Stimulated activated memory B cell treated with anti-CD40 and anti-IgM and Interleukin-4, amounts not matched to agents 10 μg/mL and 1 μg/mL and 100 μg/mL, for 72 hours (primary cell): Measurements from ENCODE around the gene SUPT16H.
"Not testable (repeated sequence)": the region's sequence is repeated elsewhere in the genome, so short reads cannot be mapped to it uniquely, and the experiment has no call there.

Experiments used
- ATAC-seq: fragments of 150-1000 bp; cut with Tn5 transposase; 2 replicates; pipeline ENCODE4 v1.10.0; 2021
- H3K27ac Mint-ChIP-seq: one replicate; pipeline ENCODE4 v1.8.0; 2022; ENCODE audit warnings: mild to moderate bottlenecking, mixed read lengths
- H3K27me3 Mint-ChIP-seq: one replicate; pipeline ENCODE4 v1.8.0; 2022; ENCODE audit warnings: mixed read lengths
- H3K36me3 Mint-ChIP-seq: one replicate; pipeline ENCODE4 v1.8.0; 2022; ENCODE audit warnings: mixed read lengths
- H3K4me1 Mint-ChIP-seq: one replicate; pipeline ENCODE4 v1.8.0; 2022; ENCODE audit warnings: mixed read lengths
- H3K4me3 Mint-ChIP-seq: one replicate; pipeline ENCODE4 v1.8.0; 2022; ENCODE audit warnings: mild to moderate bottlenecking, moderate library complexity, mixed read lengths
- H3K9me3 Mint-ChIP-seq: one replicate; pipeline ENCODE4 v1.8.0; 2022; ENCODE audit warnings: mixed read lengths

The SUPT16H gene

DNA sequence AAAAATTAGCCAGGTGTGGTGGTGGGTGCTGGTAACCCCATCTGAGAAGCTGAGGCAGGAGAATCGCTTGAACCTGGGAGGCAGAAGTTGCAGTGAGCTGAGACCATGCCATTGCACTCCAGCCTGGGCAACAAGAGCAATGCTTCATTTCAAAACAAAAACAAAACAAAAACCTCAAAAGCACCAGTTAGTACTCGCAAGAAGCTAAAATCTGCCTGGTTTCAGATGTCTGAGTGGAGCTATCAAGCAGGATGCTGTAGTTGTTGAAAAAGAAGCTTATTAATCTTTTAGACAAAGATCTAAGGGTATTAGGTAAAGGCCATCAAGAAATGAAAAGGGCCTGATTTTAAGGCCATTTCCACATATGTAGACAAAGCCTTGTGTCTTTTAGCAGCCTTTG, 50.9 kb downstream of the SUPT16H start:
- no peaks in the 10 kb centered on the region for H3K27me3 Mint-ChIP-seq
- no peaks in the 10 kb centered on the region for H3K4me1 Mint-ChIP-seq
- ATAC-seq, result no peak
- H3K9me3 Mint-ChIP-seq, result no peaks in the 10 kb centered on the region
- H3K4me3 Mint-ChIP-seq, result no peak overlapping the region
- H3K36me3 Mint-ChIP-seq, result no peaks in the 10 kb centered on the region
- H3K27ac Mint-ChIP-seq, result no peak overlapping the region

DNA sequence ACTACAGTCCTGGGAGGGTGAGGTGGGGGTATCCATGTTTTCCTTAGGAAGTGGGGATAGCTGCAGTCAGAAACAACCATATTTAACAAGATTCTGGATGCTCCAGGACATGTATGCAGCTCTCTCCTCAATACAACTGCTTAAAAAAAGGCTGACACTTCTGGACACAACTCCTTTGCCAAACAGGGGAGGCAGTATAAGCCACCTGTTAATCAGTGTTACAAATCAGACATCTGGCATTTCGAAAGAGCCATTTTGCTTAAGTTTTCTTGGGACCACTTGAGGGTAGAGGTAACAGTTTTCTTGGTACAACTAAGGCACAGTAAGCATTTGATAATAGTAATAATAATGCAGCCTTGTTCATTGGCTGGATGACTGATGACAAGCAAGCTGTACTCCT, 56.8 kb downstream of the SUPT16H start:
- Mint-ChIP-seq H3K36me3 (no peaks in the 10 kb centered on the region), H3K4me1 (no peaks in the 10 kb centered on the region), H3K27me3 (no peaks in the 10 kb centered on the region), H3K9me3 (no peaks in the 10 kb centered on the region), H3K4me3 (no peak overlapping the region), H3K27ac (no peak overlapping the region)
- ATAC-seq, result no peak

DNA sequence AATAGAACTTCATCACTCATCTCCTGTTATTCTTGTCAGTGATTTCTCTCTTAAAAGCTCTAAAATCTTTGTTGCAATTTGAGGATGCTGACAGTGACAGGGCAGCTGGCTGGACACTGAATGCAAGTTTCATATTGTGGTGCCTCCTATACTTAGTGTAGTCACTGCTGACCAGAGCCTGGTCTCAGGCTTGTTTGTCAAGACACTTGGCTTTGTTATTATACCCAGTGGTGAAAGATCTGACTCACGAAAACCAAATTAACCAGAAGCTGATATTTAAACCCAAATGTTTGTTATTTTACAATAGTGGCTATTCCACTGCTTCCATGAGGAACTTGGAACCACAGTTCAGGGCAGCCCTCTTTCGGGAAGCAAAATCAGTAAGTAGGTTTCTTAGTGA, 61.1 kb downstream of the SUPT16H start:
- Mint-ChIP-seq H3K4me1 (peaks cover 15% of the 10 kb centered on the region), H3K4me3 (no peak overlapping the region), H3K36me3 (no peaks in the 10 kb centered on the region), H3K27me3 (no peaks in the 10 kb centered on the region), H3K9me3 (no peaks in the 10 kb centered on the region), H3K27ac (no peak overlapping the region)
- ATAC-seq, result no peak

DNA sequence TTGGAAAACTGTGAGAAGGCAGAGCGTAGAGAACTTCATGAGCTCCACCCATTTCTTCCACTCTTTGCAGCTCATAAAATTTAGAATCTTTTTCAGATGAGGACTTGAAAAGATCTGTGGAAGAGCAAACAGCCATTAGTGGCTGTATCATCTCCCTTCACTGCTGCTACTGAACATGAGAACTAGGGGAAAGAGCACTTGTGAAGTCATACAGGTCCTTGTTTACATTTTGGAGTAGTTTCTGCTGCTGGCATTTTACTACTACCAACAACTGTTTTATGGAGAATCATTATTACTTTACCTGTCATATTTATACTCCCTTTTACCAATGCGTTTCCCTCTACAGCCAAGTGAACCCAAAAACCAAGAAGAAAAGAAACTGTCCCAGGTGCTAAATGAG, 62.9 kb downstream of the SUPT16H start:
- H3K27ac Mint-ChIP-seq, result no peak overlapping the region
- no peak for ATAC-seq
- H3K4me3 Mint-ChIP-seq, result no peak overlapping the region
- no peaks in the 10 kb centered on the region for H3K27me3 Mint-ChIP-seq
- no peaks in the 10 kb centered on the region for H3K36me3 Mint-ChIP-seq
- no peaks in the 10 kb centered on the region for H3K9me3 Mint-ChIP-seq
- peaks cover 24% of the 10 kb centered on the region for H3K4me1 Mint-ChIP-seq

DNA sequence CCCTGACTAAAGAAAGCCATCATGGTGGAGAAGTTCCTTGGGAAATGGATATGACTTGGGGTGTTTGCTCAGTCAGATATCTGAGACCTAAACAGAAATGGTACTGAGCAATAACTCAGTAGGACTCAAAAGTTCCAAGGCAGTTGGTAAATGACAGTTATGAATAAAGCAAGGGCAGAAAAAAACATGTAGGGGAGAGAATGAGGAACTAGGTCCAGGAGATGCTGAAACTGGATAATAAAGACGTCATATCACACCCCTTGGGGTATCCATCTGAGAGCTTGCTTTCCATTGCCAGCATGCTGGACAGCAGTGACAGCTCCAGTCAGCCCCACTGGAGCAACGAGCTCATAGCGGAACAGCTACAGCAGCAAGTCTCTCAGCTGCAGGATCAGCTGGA, 66.4 kb downstream of the SUPT16H start:
- peak overlapping the region; percentile 68 for H3K27ac Mint-ChIP-seq
- H3K27me3 Mint-ChIP-seq, result peaks cover 9% of the 10 kb centered on the region
- H3K4me1 Mint-ChIP-seq, result peaks cover 32% of the 10 kb centered on the region
- no peak overlapping the region for H3K4me3 Mint-ChIP-seq
- no peaks in the 10 kb centered on the region for H3K36me3 Mint-ChIP-seq
- peak; percentile 93 for ATAC-seq
- no peaks in the 10 kb centered on the region for H3K9me3 Mint-ChIP-seq

DNA sequence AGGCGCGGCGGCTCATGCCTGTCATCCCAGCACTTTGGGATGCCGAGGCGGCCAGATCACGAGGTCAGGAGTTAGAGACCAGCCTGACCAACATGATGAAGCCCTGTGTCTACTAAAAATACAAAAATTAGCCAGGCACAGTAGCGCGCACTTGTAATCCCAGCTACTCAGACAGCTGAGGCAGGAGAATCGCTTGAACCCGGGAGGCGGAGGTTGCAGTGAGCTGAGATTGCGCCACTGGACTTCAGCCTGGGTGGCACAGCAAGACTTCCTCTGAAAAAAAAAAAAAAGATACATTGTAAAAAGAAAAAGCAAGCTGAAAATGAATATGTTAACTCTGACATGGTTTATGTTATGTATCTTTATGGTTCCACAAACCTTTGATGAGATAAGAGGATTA, 70.3 kb downstream of the SUPT16H start:
- H3K27ac Mint-ChIP-seq, result no peak overlapping the region
- H3K9me3 Mint-ChIP-seq, result no peaks in the 10 kb centered on the region

DNA sequence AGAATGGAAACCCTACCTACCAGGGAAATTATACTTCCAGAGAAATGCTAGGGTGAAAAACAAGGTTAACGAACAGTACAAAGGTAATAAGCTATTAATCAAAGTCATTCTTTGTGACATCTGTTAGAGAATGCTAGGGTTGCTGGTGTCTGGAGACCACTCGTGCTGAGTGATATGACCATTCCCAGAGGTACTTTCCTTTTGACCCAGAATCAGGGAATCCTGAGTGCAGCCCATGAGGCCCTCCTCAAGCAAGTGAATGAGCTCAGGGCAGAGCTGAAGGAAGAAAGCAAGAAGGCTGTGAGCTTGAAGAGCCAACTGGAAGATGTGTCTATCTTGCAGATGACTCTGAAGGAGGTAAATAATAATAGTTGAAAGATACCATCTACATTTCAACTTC, 72.2 kb downstream of the SUPT16H start:
- ATAC-seq, result no peak
- no peaks in the 10 kb centered on the region for H3K36me3 Mint-ChIP-seq
- peaks cover 35% of the 10 kb centered on the region for H3K4me1 Mint-ChIP-seq
- H3K27ac Mint-ChIP-seq, result no peak overlapping the region
- no peak overlapping the region for H3K4me3 Mint-ChIP-seq
- H3K27me3 Mint-ChIP-seq, result peaks cover 9% of the 10 kb centered on the region
- no peaks in the 10 kb centered on the region for H3K9me3 Mint-ChIP-seq

More for the DNA sequence above, 70.3 kb downstream of the SUPT16H start:
- H3K4me1 Mint-ChIP-seq, result peaks cover 31% of the 10 kb centered on the region
- H3K36me3 Mint-ChIP-seq, result no peaks in the 10 kb centered on the region
- no peak overlapping the region for H3K4me3 Mint-ChIP-seq
- no peak for ATAC-seq
- H3K27me3 Mint-ChIP-seq, result peaks cover 9% of the 10 kb centered on the region

DNA sequence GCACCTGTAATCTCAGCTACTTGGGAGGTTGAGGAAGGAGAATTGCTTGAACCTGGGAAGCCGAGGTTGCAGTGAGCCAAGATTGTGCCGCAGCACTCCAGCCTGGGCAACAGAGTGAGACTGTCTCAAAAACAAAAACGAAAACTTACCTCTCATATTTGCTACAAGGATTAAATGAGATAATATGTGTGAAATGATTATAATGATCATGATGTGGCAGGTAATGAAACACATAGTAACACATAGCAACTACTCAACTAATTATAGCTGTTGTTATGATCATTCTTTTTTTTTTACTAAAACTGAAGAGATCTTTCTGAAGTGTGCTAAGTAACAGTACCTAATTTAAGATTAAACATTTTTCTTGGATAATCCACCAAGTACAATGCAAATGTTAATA, 73.9 kb downstream of the SUPT16H start:
- no peak overlapping the region for H3K27ac Mint-ChIP-seq
- H3K9me3 Mint-ChIP-seq, result no peaks in the 10 kb centered on the region
- H3K4me3 Mint-ChIP-seq, result no peak overlapping the region
- no peaks in the 10 kb centered on the region for H3K36me3 Mint-ChIP-seq
- ATAC-seq, result no peak
- peaks cover 35% of the 10 kb centered on the region for H3K4me1 Mint-ChIP-seq
- peaks cover 9% of the 10 kb centered on the region for H3K27me3 Mint-ChIP-seq

DNA sequence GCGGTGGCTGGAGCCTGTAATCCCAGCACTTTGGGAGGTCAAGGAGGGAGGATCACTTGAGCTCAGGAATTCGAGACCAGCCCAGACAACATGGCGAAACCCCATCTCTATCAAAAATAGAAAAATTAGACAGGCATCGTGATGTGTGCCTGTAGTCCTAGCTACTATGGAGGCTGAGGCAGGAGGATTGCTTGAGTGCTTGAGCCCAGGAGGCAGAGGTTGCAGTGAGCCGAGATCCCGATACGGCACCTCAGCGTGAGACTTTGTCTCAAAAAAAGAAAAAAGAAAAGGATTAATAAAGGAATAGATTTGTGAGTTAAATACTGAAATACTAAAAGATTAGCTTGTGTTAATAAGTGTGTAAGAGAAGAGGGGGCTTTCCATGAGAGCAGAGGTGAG, 74.6 kb downstream of the SUPT16H start:
- Mint-ChIP-seq H3K36me3 (no peaks in the 10 kb centered on the region), H3K27me3 (peaks cover 9% of the 10 kb centered on the region), H3K9me3 (no peaks in the 10 kb centered on the region), H3K4me3 (peak overlapping the region; percentile 83), H3K27ac (peak overlapping the region; percentile 86), H3K4me1 (peaks cover 35% of the 10 kb centered on the region)
- ATAC-seq, result no peak

DNA sequence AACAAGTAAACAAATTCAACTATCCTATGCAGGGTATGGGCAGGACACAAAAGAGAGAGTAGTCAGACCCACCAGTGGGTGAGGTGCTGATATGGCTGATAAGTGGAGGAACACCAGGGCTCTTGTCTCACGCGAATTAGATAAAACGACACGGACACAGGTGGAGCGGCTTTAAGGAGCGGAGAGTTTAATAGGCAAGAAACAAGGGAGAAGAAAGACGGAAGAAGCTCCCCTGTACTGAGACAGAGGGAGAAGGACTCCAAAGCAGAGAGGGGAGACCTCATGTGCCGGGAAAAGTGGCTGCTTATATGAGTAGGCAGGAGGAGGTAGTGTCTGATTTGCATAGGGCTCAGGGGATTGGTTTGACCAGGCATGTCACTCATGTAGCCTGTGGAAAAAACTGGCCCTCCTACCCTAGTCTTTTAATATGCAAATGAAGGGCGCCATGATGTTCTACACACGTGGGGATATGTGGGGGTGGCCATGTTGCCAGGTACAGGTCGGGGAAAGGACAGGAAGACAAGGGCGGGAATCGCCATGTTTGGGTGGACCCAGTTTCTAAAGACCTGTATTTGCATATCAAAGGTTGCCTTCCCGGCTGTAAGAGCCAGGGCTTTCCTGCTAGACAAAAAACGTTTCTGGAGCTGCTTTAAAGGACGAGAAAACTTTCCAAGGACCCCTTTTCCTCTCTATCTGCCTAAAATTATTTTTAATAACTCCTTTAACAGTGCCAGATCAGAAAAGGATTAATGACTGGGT, 75.2 kb downstream of the SUPT16H start:
- H3K4me3 Mint-ChIP-seq, result peak overlapping the region; percentile 83
- peaks cover 9% of the 10 kb centered on the region for H3K27me3 Mint-ChIP-seq
- H3K36me3 Mint-ChIP-seq, result no peaks in the 10 kb centered on the region
- peaks cover 35% of the 10 kb centered on the region for H3K4me1 Mint-ChIP-seq
- H3K9me3 Mint-ChIP-seq, result no peaks in the 10 kb centered on the region
- ATAC-seq, result peak; percentile 94
- H3K27ac Mint-ChIP-seq, result peak overlapping the region; percentile 86

DNA sequence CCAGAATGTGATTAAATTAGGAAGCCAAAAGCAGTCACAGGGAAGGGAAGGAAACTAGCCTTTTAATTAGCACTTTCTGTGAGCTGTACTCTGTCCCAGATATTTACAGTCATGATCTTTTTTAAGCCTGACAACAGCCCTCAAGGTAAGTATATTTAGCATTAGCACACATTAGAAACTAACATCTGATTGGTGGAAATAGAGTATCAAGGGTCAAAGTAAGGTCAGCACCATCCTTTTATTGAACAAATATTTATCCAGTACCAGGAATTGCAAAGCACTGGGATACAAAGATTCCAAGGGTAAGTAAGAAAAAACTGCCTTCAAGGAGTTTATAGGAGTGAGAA, 75.7 kb downstream of the SUPT16H start:
- Mint-ChIP-seq H3K36me3 (no peaks in the 10 kb centered on the region), H3K4me3 (peak overlapping the region; percentile 83), H3K27ac (peak overlapping the region; percentile 86), H3K27me3 (peaks cover 4% of the 10 kb centered on the region), H3K9me3 (no peaks in the 10 kb centered on the region), H3K4me1 (peaks cover 33% of the 10 kb centered on the region)
- ATAC-seq, result no peak

DNA sequence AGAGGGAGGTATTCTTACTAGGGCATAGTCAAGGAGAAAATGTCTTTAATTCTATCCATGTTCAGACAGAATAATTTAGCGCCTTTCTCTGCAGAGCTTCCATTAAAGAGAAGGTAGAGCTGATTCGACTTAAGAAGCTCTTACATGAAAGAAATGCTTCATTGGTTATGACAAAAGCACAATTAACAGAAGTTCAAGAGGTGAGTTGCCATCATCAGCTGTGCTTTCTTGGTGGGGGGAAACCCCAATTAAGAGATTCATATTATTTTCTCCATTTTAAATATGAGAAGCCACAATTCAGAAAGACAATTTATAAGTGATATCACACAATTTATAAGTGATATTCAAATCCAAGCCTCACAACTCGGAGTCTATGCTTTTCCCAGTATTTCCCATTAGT, 76.2 kb downstream of the SUPT16H start:
- peaks cover 29% of the 10 kb centered on the region for H3K4me1 Mint-ChIP-seq
- H3K36me3 Mint-ChIP-seq, result no peaks in the 10 kb centered on the region
- ATAC-seq, result no peak
- no peaks in the 10 kb centered on the region for H3K9me3 Mint-ChIP-seq
- no peaks in the 10 kb centered on the region for H3K27me3 Mint-ChIP-seq
- peak overlapping the region; percentile 86 for H3K27ac Mint-ChIP-seq
- peak overlapping the region; percentile 83 for H3K4me3 Mint-ChIP-seq

DNA sequence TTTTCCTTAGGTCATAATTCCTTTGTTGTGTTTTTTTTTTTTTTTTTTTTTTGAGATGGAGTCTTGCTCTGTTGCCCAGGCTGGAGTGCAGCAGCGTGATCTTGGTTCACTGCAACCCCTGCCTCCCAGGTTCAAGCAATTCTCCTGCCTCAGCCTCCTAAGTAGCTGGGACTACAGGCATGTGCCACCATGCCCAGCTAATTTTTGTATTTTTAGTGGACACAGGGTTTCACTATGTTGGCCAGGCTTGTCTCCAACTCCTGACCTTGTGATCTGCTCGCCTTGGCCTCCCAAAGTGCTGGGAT, 81.0 kb downstream of the SUPT16H start:
- H3K9me3 Mint-ChIP-seq, H3K4me3 Mint-ChIP-seq: not testable (repeated sequence)

DNA sequence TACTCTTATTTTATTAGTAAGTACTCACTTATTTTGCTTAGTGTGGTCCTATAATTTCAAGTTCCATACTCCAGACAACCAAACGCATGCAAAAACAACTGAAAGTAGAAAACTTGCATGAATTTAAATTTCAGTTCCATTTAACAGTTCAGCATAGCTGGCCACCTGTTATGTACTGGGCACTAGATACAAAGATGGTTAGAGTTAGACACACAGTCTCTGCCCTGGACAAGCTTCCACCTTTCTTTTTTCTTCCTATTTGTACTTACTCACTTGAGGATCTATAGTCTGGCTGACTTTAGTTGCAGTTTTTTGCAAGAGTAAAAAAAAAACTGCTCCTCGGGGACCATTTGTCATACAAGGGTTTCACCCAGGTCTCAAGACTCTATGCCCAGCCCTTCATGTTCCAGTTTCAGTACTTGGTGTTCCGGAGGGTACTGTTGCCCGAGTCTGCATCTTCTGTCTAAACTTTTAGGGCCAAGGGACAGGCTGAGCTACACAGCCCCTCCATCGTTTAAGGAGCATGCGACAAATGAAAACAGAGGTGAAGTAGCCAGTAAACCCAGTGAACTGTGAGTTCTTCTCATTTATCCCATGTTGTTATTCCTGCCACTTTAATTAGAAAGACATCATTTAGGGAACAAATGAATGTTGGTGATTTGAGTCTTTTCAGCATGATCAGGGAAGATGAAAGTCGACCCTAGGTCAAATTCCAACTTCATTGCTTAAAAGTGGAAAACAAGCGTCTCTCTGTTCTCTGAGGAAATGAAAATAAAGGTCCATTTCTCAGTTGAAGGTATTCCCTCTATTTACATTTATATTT, 81.6 kb downstream of the SUPT16H start:
- ATAC-seq, result peak; percentile 68
- H3K36me3 Mint-ChIP-seq, result no peaks in the 10 kb centered on the region
- H3K9me3 Mint-ChIP-seq, result no peaks in the 10 kb centered on the region
- H3K4me1 Mint-ChIP-seq, result peaks cover 19% of the 10 kb centered on the region
- peaks cover 8% of the 10 kb centered on the region for H3K27me3 Mint-ChIP-seq
- peak overlapping the region; percentile 39 for H3K4me3 Mint-ChIP-seq
- peak overlapping the region; percentile 12 for H3K27ac Mint-ChIP-seq

More for the DNA sequence above, 81.0 kb downstream of the SUPT16H start:
- H3K4me1 Mint-ChIP-seq, result peaks cover 25% of the 10 kb centered on the region
- not testable (repeated sequence) for H3K36me3 Mint-ChIP-seq, ATAC-seq, H3K27ac Mint-ChIP-seq, H3K27me3 Mint-ChIP-seq
